ENCODE measurements around the gene EDIL3.

DNA sequence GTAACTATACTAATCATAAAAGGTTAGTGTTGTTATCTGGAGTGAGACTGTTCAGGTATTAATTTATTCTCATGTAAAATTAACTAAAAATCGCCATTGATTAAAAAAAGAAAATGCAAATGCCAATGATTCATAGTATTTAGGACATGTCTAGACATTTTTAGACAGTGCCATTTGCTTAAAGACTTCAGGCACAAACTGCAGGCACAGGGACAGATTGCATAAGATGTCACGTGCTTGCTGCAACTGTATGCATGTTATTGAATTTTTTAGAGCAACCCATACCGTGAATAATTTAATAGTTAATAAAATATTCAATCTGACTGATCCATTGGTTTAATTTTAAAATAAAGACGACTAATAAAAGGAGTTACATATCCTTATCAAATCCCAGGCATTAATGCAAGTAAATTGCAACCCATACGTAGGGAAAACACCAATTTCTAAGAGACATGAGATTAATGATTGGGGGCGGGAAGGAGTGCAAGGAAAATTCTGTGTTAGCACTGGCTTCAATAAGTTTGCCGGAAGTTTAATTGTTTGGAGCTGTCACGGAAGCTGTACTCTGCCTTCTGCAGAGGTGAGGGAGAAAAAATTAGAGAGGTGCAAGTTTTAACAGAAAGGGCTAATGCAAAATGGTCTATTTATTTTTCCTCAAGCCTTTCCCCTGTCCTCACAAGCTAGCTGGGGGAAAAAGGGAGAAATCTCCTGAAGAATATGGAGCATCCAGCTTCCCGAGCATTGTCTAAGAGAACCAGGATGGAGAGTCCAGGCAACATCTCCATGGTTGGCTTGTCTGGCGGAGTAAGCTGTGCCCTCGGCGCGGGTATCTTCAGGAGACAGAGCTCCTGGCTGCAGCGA is 2.9 kb downstream of the EDIL3 start:
- TF ChIP-seq, protein P1, sequence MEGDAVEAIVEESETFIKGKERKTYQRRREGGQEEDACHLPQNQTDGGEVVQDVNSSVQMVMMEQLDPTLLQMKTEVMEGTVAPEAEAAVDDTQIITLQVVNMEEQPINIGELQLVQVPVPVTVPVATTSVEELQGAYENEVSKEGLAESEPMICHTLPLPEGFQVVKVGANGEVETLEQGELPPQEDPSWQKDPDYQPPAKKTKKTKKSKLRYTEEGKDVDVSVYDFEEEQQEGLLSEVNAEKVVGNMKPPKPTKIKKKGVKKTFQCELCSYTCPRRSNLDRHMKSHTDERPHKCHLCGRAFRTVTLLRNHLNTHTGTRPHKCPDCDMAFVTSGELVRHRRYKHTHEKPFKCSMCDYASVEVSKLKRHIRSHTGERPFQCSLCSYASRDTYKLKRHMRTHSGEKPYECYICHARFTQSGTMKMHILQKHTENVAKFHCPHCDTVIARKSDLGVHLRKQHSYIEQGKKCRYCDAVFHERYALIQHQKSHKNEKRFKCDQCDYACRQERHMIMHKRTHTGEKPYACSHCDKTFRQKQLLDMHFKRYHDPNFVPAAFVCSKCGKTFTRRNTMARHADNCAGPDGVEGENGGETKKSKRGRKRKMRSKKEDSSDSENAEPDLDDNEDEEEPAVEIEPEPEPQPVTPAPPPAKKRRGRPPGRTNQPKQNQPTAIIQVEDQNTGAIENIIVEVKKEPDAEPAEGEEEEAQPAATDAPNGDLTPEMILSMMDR (IDR thresholded peaks at IDR 0.05; ENCODE audit: poor library complexity) = no peak
- TF ChIP-seq EZH2 (IDR thresholded peaks at IDR 0.05; ENCODE audit: borderline replicate concordance) = peak; percentile 53

Data from hepatocyte (in vitro differentiated cells).